ENCODE measurements around the gene ZNF888.

ZNF888 gene

DNA sequence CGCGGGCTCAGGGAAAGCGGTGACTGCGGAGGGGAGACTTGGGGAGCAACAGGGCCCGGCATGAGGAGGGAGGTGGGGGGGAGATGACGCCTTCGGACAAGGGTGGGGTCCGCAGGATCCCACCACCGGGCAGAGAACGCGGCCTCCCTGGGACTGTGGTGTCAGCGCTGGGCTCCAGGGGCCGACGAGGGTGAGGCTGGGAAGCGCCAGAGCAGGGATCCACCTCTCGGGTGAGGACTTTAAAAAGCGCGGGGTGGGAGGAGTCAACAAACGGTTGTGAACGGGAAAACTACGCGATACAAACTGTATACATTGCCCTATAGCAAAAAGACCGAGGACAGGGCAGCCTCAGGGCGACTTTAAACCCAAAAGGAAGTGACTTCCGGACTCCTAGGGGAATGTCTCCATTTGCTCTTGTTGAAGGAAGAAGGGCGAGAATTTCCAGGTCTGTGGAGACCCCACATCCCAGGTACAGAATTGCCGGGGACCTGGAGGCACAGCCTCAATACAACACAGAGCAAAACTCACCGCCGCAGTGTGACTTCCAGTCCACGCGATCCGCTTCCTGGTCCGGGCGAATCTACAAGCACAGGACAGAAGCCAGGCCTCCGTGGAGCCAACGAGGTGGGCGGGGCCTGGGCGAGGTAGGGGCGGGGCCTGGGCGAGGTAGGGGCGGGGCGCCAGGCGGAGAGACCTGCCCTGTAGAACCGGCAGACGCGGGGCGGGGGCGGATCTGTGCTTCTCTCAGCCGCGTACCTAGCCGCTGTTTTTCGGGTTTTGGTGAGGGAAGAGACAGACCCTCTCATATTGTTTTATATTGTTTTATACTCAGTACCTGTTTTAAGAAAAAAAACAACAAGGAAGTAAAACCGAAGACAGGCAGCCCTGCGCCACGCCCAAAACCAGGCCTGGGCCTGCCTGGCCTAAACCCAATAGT, at the start of gene ZNF888:
Gene ZNF888 (minus strand): TSS at position 588 of the 937 bp plus-strand sequence. CDS start 5,555 bp downstream, outside the sequence.
- Mint-ChIP-seq H3K36me3 (peaks cover 9% of the 10 kb centered on the region), H3K4me3 (peak within 1 kb of the TSS; percentile 92), H3K27ac (peak within 1 kb of the TSS; percentile 83), H3K27me3 (no peaks in the 10 kb centered on the region), H3K4me1 (ENCODE audit: low read depth) (peaks cover 25% of the 10 kb centered on the region), H3K9me3 (ENCODE audit: low read depth) (no peaks in the 10 kb centered on the region)

DNA sequence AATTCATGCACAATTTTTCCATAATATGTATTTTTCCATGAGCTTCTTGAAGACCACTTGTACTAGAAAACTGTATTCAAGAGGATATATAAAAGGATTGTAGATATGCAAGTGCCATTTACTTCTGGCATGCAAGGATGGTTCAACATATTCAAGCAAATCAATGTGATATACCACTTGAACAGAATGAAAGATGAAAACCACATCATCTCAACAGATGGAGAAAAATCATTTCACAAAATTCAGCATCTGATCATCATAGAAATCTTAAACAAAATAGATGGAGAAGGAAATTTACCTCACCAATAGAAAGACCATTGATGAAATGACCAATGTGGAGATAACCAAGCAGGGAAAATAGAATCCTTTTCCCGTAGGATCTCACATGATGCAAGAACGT, 44.5 kb upstream of the ZNF888 start:
- H3K4me3 Mint-ChIP-seq: no peak overlapping the region
- no peak overlapping the region for H3K27ac Mint-ChIP-seq
- peaks cover 16% of the 10 kb centered on the region for H3K9me3 Mint-ChIP-seq (ENCODE audit: low read depth)
- H3K36me3 Mint-ChIP-seq: peaks cover 38% of the 10 kb centered on the region
- H3K4me1 Mint-ChIP-seq (ENCODE audit: low read depth): peaks cover 12% of the 10 kb centered on the region
- H3K27me3 Mint-ChIP-seq: no peaks in the 10 kb centered on the region

DNA sequence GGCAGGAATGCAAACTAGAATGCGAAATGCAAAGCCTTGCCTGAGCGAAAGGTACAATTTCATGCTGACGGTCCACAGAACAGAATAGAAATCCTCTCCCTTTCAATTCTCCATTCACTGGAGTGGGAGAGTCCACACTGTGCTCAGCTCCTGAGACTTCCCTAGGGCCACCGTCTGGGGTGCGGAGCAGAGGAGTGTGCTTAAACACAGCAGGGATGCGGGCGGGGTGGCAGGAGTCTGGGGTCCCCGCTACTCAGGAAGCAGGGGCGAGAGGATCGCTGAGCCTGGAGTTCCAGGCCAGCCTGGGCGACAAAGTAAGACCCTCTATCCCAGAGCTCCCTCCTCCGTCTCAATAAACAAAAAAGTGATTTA, 40.0 kb upstream of the ZNF888 start:
- peak overlapping the region; percentile 87 for H3K27ac Mint-ChIP-seq
- H3K36me3 Mint-ChIP-seq: peaks cover 27% of the 10 kb centered on the region
- H3K4me1 Mint-ChIP-seq (ENCODE audit: low read depth): peaks cover 25% of the 10 kb centered on the region
- no peaks in the 10 kb centered on the region for H3K9me3 Mint-ChIP-seq (ENCODE audit: low read depth)
- no peaks in the 10 kb centered on the region for H3K27me3 Mint-ChIP-seq
- peak overlapping the region; percentile 93 for H3K4me3 Mint-ChIP-seq

DNA sequence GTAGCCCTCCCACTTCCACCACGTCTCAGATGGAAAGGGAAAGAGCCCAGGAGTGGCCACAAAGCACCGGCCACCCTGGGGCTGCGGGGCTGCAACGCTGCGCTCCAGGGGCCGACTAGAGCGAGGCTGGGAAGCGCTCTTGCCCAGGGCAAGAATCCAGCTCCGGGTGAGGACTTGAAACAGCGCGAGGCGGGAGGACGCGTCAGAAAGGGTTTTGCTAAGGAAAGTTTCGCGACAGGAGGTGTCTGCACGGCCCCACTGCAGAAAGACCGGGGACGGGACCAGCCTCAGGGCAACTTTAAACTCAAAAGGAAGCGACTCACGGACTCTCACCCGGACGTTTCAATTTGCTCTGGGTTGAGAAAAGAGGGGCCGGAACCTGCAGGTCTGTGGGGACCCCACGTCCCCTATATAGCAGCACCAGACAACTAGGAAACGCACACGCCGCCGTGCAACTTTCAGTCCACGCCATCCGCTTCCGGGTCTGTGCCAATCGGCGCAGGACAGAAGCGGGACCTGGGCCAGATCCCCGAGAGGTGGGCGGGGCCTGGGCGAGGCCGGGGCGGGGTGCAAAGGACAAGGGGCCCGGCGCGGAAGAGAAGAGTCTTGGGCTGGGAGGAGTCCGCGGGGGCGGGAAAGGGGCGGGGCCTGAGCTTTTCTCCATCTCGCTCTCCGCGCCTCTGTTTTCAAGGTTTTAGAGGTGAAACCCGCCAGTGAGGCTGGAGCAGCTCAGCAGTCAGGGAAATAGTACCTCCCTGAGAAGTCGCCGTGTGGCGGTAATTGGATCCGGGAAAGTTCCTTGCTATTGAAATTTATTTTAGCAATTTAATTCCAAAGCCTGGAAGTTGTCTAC, 39.4 kb upstream of the ZNF888 start, which contains the start of gene ZNF816:
Gene ZNF816 (minus strand): TSS at position 488 of the 853 bp plus-strand sequence. CDS start 6,792 bp downstream, outside the sequence.
- peak within 1 kb of the TSS; percentile 93 for H3K4me3 Mint-ChIP-seq
- peaks cover 3% of the 10 kb centered on the region for H3K9me3 Mint-ChIP-seq (ENCODE audit: low read depth)
- H3K4me1 Mint-ChIP-seq (ENCODE audit: low read depth): peaks cover 25% of the 10 kb centered on the region
- no peaks in the 10 kb centered on the region for H3K27me3 Mint-ChIP-seq
- H3K27ac Mint-ChIP-seq: peak within 1 kb of the TSS; percentile 87
- H3K36me3 Mint-ChIP-seq: peaks cover 29% of the 10 kb centered on the region

DNA sequence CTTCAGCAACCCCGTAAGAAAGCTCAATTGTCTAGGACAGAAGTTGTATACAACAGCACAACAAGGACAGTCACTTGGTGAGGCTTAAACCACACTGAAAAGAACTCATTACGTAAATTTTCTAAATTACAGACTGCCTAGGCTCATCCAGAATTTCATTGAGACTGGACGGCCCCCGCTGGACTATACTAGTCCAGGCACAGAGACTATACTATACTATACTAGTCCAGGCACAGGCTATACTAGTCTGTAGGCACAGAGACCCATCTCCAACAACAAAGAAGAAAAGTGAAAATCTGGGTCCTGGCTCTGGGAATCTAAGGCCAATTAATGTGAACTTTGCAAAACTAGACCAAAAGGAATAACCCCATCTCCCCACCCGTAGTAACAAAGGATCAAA, 38.8 kb upstream of the ZNF888 start:
- H3K4me1 Mint-ChIP-seq (ENCODE audit: low read depth): peaks cover 25% of the 10 kb centered on the region
- peak overlapping the region; percentile 93 for H3K4me3 Mint-ChIP-seq
- peaks cover 3% of the 10 kb centered on the region for H3K9me3 Mint-ChIP-seq (ENCODE audit: low read depth)
- no peaks in the 10 kb centered on the region for H3K27me3 Mint-ChIP-seq
- H3K27ac Mint-ChIP-seq: peak overlapping the region; percentile 87
- peaks cover 31% of the 10 kb centered on the region for H3K36me3 Mint-ChIP-seq

DNA sequence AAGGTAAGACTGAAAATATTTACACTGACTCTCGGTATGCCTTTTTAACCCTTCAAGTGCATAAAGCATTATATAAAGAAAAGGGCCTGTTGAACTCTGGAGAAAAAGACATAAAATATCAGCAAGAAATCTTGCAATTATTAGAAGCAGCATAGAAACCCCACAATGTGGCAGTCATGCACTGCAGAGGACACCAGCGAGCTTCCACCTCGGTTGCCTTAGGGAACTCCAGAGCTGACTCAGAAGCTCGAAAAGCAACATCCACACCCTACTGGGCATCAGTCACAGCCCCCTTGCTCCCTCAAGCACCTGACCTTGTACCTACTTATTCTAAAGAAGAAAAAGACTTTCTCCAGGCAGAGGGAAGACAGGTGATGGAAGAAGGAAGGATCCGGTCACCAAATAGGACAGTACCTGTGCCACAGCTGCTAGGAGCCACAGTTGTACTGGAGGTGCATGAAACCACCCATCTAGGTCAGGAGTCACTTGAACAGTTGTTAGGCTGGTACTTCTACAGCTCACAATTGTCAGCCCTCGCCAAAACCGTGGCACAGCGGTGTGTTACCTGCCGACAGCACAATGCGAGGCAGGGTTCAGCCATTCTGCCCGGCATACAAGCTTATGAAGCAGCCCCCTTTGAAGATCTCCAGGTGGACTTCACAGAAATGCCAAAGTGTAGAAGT, 36.5 kb upstream of the ZNF888 start:
- no peak overlapping the region for H3K4me3 Mint-ChIP-seq
- peaks cover 19% of the 10 kb centered on the region for H3K9me3 Mint-ChIP-seq (ENCODE audit: low read depth)
- peaks cover 25% of the 10 kb centered on the region for H3K4me1 Mint-ChIP-seq (ENCODE audit: low read depth)
- no peaks in the 10 kb centered on the region for H3K27me3 Mint-ChIP-seq
- peaks cover 50% of the 10 kb centered on the region for H3K36me3 Mint-ChIP-seq
- no peak overlapping the region for H3K27ac Mint-ChIP-seq

DNA sequence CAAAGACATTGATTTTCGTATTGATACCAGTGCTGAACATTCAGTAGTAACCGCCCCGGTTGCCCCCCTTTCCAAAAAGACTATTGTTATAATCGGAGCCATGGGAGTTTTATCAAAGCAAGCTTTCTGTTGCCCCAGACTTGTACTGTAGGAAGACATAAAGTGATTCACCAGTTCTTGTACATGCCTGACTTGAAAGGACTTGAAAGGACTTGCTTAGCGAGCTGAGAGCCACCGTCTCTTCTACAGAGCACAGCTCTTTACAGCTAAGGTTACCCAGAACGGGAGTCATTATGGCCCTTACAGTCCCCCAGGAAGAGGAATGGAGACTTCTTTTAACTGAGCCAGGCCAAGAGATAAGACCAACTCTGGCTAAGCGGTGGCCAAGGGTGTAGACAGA, 34.4 kb upstream of the ZNF888 start:
- H3K4me3 Mint-ChIP-seq: no peak overlapping the region
- H3K36me3 Mint-ChIP-seq: peaks cover 61% of the 10 kb centered on the region
- peaks cover 13% of the 10 kb centered on the region for H3K4me1 Mint-ChIP-seq (ENCODE audit: low read depth)
- no peak overlapping the region for H3K27ac Mint-ChIP-seq
- no peaks in the 10 kb centered on the region for H3K27me3 Mint-ChIP-seq
- H3K9me3 Mint-ChIP-seq (ENCODE audit: low read depth): peaks cover 22% of the 10 kb centered on the region

DNA sequence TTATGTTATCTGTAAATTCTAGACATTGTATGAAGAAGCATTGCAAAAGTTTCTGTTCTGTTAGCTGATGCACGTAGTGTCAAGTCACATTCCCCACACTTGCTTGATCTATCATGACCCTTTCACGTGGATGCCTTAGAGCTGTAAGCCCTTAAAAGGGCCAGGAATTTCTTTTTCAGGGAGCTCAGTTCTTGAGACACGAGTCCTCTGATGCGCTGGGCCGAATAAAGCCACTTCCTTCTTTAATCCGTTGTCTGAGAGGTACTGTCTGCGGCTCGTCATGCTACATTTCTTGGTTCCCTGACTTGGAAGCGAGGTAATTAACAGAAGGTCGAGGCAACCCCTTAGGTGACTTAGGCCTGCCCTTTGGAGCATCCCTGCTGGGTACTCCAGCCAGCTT, 33.7 kb upstream of the ZNF888 start:
- Mint-ChIP-seq H3K4me1 (ENCODE audit: low read depth) (peaks cover 9% of the 10 kb centered on the region), H3K36me3 (peaks cover 68% of the 10 kb centered on the region), H3K27ac (no peak overlapping the region), H3K27me3 (no peaks in the 10 kb centered on the region), H3K4me3 (no peak overlapping the region), H3K9me3 (ENCODE audit: low read depth) (peaks cover 28% of the 10 kb centered on the region)

DNA sequence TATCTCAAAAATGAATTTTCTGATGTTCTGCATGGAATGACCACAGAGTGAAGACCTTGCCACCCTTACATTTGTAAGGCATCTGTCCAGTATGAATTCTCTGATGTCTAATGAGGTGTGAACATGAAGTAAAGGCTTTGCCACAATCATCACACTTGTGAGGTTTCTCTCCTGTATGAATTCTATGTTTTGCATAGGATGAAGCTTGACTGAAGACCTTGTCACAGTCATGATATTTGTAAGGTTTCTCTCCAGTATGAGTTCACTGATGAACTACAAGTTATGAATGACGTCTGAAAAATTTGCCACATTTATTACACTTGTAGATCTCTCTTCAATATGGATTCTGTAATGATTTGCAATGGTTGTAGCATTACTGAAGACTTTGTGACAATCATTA, 26.2 kb upstream of the ZNF888 start:
- Mint-ChIP-seq H3K27me3 (no peaks in the 10 kb centered on the region), H3K9me3 (ENCODE audit: low read depth) (peaks cover 27% of the 10 kb centered on the region), H3K27ac (no peak overlapping the region), H3K4me1 (ENCODE audit: low read depth) (no peaks in the 10 kb centered on the region), H3K36me3 (peaks cover 50% of the 10 kb centered on the region), H3K4me3 (no peak overlapping the region)

DNA sequence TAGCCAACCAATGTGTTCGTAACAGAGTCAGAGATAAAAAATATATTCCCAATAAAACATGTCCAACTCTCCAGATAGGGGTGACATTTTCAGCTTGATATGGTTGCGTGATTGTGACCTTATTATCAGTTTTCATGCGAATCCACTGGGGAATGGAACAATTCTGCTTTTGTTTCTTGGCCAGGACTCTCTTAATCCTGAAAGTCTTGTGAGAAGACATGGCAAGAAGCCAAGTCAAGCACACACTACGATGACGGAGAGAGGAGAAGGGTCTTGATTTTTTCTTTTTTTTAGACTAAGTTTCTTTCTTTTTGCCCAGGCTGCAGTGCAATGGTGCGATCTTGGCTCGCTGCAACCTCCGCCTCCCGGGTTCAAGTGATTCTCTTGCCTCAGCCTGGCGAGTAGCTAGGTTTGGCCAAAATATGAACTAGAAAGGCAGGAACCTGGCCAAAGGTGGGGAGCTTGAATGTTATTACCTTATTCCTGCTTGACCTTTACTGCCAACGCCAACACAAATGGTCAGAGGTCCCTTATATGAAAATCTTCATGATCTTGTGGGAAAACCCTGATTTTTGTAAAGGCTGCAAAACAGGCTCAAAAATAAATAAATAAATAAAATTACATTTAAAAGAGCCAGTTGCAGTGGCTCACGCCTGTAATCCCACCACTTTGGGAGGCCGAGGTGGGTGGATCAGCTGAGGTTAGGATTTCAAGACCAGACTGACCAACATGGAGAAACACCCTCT, 25.0 kb upstream of the ZNF888 start:
- H3K9me3 Mint-ChIP-seq (ENCODE audit: low read depth): peaks cover 27% of the 10 kb centered on the region
- peaks cover 47% of the 10 kb centered on the region for H3K36me3 Mint-ChIP-seq
- no peaks in the 10 kb centered on the region for H3K4me1 Mint-ChIP-seq (ENCODE audit: low read depth)
- H3K27ac Mint-ChIP-seq: no peak overlapping the region
- no peak overlapping the region for H3K4me3 Mint-ChIP-seq
- no peaks in the 10 kb centered on the region for H3K27me3 Mint-ChIP-seq

DNA sequence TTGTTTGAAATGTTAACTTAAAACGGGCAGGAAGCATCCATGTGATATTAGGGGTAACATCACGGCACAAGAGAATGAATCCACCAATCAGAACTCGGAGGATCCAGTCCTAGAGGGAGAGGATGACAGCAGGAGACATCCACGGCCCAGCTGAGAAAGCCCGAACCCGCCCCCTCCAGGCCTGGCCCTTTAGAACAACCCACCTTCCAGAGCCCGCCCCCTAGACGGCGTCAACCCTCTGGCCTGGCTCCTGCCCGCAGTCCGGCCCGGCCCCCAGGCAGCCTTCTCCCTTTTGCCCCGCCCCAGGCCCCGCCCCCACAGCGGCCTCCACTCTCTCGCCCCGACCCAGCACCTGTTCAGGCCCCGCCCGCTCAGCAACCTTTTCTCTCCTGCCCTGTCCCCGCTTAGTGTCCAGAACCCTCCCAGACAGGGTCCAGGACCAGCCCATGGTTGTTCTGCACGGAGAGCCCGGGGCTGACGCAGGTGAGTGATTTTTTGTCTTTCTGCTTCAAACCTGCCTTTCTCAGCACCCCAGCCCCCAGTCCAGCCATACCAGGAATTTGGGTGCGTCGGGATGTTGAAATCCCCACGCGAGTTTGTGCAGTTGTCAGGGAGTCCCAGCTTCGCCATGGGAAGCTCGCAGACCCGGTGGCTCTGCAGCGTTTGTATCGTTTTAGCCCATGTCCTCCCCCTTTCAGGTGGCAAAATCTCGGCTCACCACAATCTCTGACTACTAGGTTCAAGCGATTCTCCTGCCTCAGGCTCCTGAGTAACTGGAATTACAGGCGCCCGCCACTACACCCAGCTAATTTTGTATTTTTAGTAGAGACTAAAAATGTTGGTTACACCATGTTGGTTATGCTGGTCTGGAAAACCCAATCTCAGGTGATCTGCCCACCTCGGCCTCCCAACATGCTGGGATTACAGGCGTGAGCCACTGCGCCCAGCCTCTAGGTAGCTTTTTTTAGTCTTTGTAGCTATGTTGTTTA, 23.4 kb upstream of the ZNF888 start:
- peaks cover 37% of the 10 kb centered on the region for H3K36me3 Mint-ChIP-seq
- no peak overlapping the region for H3K27ac Mint-ChIP-seq
- no peak overlapping the region for H3K4me3 Mint-ChIP-seq
- H3K27me3 Mint-ChIP-seq: no peaks in the 10 kb centered on the region
- peaks cover 21% of the 10 kb centered on the region for H3K9me3 Mint-ChIP-seq (ENCODE audit: low read depth)
- H3K4me1 Mint-ChIP-seq (ENCODE audit: low read depth): peaks cover 7% of the 10 kb centered on the region

DNA sequence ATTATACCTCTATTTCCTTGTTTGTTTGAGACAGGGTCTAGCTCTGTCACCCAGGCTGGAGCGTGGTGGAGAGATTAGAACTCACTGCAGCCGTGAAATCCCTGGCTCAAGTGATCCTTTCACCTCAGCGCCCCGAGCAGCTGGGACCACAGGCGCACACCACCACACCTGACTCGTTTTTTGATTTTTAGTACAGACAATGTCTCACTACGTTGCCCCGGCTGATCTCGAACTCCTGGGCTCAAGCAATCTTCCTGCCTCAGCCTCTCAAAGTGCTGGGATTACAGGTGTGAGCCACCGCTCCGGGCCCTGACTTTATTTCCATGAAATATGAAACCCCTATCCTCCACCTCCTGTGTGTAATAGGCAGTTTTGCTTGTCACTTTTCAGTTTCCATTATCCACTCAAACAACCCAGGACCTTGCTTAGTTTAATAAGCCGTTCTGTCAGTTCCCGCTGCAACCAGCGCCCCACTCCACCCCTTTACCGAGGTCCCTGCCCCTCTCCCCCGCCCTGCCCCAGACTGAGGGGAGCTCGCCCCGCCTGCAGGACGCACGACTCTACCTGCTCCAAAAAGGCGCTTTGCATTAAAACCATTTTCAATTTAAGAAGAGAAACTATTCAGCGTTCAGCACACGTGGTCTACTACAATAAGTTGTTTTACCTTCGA, 22.6 kb upstream of the ZNF888 start:
- Mint-ChIP-seq H3K4me3 (no peak overlapping the region), H3K36me3 (peaks cover 30% of the 10 kb centered on the region), H3K27me3 (no peaks in the 10 kb centered on the region), H3K27ac (no peak overlapping the region), H3K9me3 (ENCODE audit: low read depth) (peaks cover 22% of the 10 kb centered on the region), H3K4me1 (ENCODE audit: low read depth) (peaks cover 13% of the 10 kb centered on the region)

Measured in activated naive CD8-positive, alpha-beta T cell (primary cell).